H4 (cell line): ENCODE measurements around the gene CCR4. TPM values are rescaled to one million over a fixed set of nuclear protein-coding genes. Genes with fewer than 3 reads are reported as not detected.
"Not testable (repeated sequence)": the region's sequence is repeated elsewhere in the genome, so short reads cannot be mapped to it uniquely, and the experiment has no call there.

Experiments used
- DNase-seq: peaks from one replicate; pipeline ENCODE4 v3.0.0-alpha.2; 2015; ENCODE audit warnings: low spot score
- total RNA-seq: library from RNA; depleted of rRNA; stranded (reverse); fragments of >200 nt; shearing (Covaris generic); gene quantifications from 2 replicates; pipeline ENCODE4 v1.2.3, GENCODE V29; 2014; rRNA removed

Gene CCR4
- total RNA-seq, 1 experiment from 2014 or later: not detected

DNA sequence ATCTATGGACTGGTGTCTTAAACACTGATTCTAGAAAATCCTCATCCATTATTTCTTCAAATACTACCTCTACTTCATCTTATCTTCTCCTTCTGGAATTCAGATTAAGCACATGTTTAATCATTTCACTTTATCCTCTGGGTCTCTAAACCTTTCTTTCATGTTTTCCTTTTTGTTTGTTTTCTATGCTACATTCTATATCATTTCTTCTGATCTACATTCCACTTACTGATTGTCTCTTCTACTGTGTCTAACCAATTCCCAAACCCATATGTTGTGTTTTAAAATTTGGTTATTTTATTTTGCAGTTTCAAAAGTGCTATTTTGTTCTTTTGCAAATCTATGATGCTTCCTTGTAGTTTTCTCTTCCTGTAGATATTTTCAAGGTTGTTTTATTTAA lies 31.7 kb downstream of the CCR4 start:
- DNase-seq: no peak

GRCh38 chr3:32984918-32985317 lies 33.5 kb downstream of the CCR4 start:
- DNase-seq: not testable (repeated sequence)

- no peak for DNase-seq
Measured at GRCh38 chr3:32989171-32989570, 37.7 kb downstream of the CCR4 start.

DNA sequence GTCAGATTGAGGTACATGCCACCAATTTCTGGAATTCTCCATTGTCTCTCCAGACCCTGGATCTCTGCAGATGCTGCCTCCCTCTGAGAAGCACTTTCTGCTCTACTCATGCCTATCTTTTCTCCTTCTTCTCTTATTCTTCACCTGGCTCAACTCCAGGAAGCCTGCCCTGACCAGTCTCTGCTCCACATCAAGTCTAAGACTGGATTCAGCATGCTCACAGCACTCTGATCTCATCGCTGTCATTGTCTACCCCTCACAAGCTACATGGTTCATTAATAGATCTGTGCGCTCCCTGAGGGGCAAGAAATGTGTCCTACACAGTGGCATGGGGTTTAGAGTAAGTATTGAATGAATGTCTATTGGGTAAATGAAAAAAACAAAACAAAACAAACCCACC lies 38.7 kb downstream of the CCR4 start:
- DNase-seq: no peak

DNA sequence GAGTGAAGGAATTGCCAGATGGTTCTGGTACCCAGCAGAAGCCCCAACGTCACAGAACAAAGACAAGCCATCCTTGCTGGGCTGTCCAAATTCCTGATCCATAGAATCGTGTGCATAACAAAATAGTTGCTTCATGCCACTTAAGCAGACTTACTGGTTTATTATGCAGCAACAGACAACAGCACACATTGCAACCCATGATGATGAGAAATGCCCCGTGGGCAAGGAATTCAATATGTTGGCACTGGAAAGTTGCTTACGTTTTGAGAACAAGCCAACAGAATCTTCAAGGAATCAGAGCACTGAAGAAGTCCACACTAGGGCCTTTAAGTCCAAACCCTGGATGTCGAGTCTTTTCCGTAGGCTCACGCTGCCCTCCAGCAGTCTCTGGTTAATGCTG lies 40.3 kb downstream of the CCR4 start:
- DNase-seq: no peak

GRCh38 chr3:32992310-32992686 lies 40.9 kb downstream of the CCR4 start:
- no peak for DNase-seq

GRCh38 chr3:32994045-32994444 lies 42.6 kb downstream of the CCR4 start:
- no peak for DNase-seq

DNA sequence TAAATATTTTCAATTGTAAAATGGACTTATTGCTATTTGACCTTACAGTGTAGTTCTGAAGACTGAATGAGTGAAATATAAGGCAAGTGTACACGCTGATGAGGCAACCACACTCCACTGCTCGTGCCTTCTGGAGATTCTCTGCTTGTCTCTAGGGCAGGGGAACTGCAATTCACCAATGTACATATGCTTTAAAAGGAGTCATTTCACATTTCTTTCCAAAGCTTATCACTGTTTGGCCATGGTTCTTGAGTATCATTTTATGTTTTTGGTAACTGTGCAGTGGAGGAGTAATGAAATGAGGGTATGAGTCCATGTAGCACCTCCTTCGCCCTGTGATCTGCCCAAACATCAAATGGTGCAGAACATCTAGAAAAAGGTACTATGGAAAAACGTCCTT lies 43.7 kb downstream of the CCR4 start:
- DNase-seq: no peak

DNA sequence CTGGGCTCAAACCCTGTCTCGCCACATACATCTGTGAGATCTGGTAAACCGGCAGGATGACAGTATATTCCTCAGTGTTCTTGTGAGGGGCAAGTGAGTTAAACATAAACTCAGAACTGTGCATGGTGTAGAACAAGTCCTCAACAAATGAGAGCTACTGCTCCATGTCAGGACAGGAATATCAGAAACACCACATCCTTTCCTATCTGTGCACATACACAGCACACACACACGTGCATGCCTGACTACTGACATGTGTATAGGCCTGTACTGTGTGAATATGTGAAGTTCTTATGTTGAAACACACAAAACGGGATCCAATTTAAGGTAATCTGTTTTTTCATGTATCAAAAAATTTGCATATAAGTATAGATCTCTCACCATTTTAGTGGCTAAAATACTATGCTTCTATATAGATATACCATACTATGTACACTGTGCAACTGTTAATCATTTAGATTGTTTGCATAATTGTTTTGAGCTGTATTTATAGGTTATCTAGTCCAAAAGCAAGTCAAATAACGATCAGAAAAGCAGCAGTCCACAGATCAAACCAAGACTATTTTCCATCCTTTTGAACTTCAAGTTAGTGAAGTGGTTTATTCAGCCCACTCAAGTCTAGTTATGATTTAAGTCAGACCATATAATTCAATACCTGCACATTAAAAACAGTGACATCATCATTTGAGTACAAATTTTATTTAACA lies 44.8 kb downstream of the CCR4 start:
- DNase-seq: no peak

- no peak for DNase-seq
Measured at GRCh38 chr3:32996755-32997091, 45.3 kb downstream of the CCR4 start.

DNA sequence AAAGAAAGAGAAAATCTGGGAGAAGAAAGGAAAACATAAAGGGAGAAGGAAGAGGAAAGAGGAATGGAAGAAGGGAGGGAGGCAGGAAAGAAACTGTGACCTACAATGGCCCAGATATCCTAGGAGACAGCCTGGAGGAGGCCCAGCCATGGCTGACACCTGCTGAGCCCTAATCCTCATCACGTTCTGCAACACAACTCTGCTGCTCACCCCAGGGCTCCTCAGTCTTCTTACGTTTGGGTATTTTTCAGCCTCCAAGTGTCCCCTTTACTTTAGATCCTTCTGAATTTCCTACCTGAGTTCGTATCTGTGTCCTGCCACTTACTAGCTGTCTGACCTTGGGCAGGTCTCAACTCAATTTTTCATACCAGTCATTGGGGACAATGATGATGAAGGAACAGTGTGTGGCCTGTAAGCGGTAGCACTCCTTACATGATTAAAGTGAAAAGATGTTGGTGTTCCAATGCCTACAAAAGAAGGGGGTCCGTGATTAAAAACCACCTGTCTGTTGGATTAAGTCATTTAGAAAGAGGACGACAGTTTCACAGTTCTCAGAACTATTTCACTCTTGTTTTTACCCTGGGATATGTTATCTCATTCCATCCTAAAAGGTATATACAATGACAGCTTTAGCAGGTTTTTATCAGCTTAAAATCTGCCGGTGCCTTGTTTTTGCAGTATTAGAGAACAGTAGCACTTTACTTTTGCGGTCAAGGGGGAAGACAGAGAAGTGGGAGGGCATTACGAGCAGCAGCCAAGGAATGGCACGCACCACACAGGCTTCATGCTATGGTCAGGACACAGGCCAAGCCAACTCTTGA lies 47.4 kb downstream of the CCR4 start:
- DNase-seq: no peak

DNA sequence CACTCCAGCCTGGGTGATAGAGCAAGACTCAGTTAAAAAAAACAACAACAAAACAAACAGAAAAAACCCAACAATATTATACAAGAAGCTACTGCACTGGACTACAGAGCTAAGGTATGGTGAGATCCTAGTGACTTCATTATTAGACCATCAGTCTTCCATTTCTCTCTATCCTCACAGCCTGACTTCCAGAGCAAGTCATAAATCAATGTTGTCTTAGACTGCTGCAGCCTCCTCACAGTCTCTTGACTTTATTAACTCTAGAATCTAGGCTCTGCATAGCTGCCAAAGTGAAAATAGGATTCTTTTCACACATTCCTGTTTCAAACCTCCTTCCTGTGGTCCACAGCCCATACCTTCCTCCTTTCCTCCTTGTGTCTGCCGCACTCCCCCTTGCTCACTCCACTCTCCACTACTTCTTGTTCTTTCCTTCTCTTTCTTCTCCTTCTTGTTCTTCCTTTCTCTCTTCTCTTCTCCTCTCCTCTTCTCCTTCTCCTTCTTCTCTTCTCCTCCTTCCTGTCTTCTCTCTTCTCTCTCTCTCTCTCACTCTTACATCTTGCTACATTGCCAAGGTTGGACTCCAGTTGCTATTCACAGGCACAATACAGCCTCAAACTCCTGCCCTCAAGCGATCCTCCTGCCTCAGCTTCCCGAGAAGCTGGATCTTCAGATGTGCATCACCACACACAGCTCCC lies 49.4 kb downstream of the CCR4 start:
- DNase-seq: no peak

- no peak for DNase-seq
Measured at GRCh38 chr3:33001889-33002288, 50.4 kb downstream of the CCR4 start.

- no peak for DNase-seq
Measured at GRCh38 chr3:33003308-33003707, 51.9 kb downstream of the CCR4 start.

DNA sequence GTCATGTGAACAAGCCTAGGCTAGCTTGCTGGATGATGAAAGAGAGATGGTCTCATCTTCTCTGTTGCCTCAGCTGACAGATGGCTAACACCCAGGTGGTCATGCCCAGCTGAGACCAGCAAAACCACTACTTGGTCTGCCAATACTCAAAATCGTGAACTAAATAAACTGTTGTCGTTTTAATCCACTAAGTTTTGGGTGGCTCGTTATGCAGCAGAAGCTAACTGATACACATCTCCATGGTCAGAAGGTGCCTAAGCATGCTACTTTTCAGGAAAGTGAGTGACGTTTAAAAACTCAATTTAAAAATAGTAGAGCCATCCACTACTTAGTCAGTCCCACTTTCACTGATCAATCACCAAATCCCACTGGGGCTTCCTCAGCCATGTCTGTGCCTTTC lies 52.8 kb downstream of the CCR4 start:
- DNase-seq: no peak

DNA sequence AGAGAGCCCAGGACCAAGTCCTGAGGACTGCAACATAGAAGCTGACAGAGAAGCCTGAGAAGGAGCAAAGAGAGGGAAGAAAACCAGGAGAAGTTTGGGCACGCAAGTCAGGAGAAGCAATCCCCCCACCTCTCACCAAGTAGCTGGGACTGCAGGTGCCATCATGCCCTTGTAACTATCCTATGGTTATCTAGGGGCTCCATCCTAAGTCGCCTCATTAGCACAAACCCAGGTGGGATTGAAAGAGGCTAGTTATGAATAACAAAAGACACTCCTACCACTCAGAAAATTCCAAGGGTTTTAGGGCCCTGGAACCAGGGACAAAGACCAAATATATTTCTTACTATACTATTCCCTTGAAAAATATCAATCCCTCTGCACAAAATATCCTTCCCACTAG lies 53.5 kb downstream of the CCR4 start:
- no peak for DNase-seq

Other genes with a start within 250 kb of the CCR4 start
- 0.02 TPM in 1 of 2 replicates, not detected in the other for gene TRIM71, start 133.6 kb upstream of the CCR4 start, total RNA-seq
- 53.0 and 72.4 TPM in 2 replicates for gene GLB1, start 145.5 kb downstream of the CCR4 start, total RNA-seq
- 0.23 and 1.2 TPM in 2 replicates for gene TMPPE, start 145.5 kb downstream of the CCR4 start, total RNA-seq
- gene CRTAP, start 162.4 kb downstream of the CCR4 start, total RNA-seq: 284 and 343 TPM in 2 replicates